Endothelial cell of umbilical vein (primary cell): Measurements from ENCODE around the gene FOXL2NB. TPM values are rescaled to one million over a fixed set of nuclear protein-coding genes. Genes with fewer than 3 reads are reported as not detected.

Experiments used
- BruUV-seq: library from RNA; stranded (reverse); fragments of 400-500 nt; replicated peaks from 2 replicates; lab custom pipeline; 2021; lab: Mats Ljungman, UMichigan
- CTCF ChIA-PET: fragments of 300-600, 350-600 bp; sonication (Branson Sonifier 250); formaldehyde crosslinking; loops from one replicate; lab custom pipeline; 2021; ENCODE audit warnings: antibody characterized with exemption, inconsistent platforms; lab: Charles Lee
- POLR2A ChIA-PET: fragments of 300-600, 350-600 bp; sonication (Branson Sonifier 250); formaldehyde crosslinking; loops from one replicate; lab custom pipeline; 2021; ENCODE audit warnings: antibody characterized with exemption, inconsistent platforms; lab: Charles Lee
- DNase-seq: peaks from one replicate; pipeline ENCODE4 v3.0.0-alpha.2; 2011; ENCODE audit warnings: low read depth, low spot score
- FAIRE-seq: peaks from 2 replicates; lab custom pipeline; 2011; peaks lifted over from hg19 to GRCh38; lab: Jason Lieb, UNC
- H2AFZ ChIP-seq: 2 replicates; pipeline ENCODE4 v1.6.0; 2012; ENCODE audit warnings: low read depth, low read length, control low read depth, inconsistent platforms
- H3K27ac ChIP-seq: 2 replicates; pipeline ENCODE4 v1.5.1; 2011; ENCODE audit warnings: low read depth, mild to moderate bottlenecking, control low read depth, low read length, moderate library complexity; ENCODE audit not compliant: insufficient read depth
- H3K27me3 ChIP-seq, 2 experiments: 2 replicates each; pipeline versions ENCODE4 v1.6.0 to v1.6.1; 2011; ENCODE audit warnings: low read length in 2 of 2, mixed read lengths in 1 of 2; ENCODE audit not compliant: control insufficient read depth in 2 of 2, insufficient read depth in 2 of 2
- H3K36me3 ChIP-seq, 2 experiments: 2 replicates in 1 of 2; 3 replicates in 1 of 2; pipeline ENCODE4 v1.5.1; 2011; ENCODE audit warnings: low read length in 2 of 2, mild to moderate bottlenecking in 1 of 2, moderate library complexity in 1 of 2; ENCODE audit not compliant: control insufficient read depth in 2 of 2, insufficient read depth in 2 of 2; ENCODE audit errors: extremely low read depth in 1 of 2
- H3K4me1 ChIP-seq: 3 replicates; pipeline ENCODE4 v1.5.1; 2011; ENCODE audit warnings: mild to moderate bottlenecking, low read length; ENCODE audit not compliant: control insufficient read depth, insufficient read depth; ENCODE audit errors: extremely low read depth
- H3K4me2 ChIP-seq: 2 replicates; pipeline ENCODE4 v1.6.1; 2011; ENCODE audit warnings: low read length, control low read depth, mixed read lengths; ENCODE audit not compliant: insufficient read depth
- H3K4me3 ChIP-seq, 3 experiments: fragments of 200-600 bp in 1 of 3; sonication (generic), shearing (Covaris generic) in 1 of 3; replicated peaks in 1 of 3; 2 replicates each; pipeline ENCODE4 v1.5.1; 2011 to 2016; ENCODE audit warnings: control low read depth in 3 of 3, low read length in 3 of 3, mild to moderate bottlenecking in 2 of 3, inconsistent platforms in 1 of 3, low read depth in 1 of 3, moderate library complexity in 1 of 3; ENCODE audit not compliant: insufficient read depth in 1 of 3
- H3K79me2 ChIP-seq: 2 replicates; pipeline ENCODE4 v1.6.0; 2012; ENCODE audit warnings: low read length, inconsistent platforms; ENCODE audit not compliant: control insufficient read depth, insufficient read depth
- H3K9ac ChIP-seq: replicated peaks from 2 replicates; pipeline ENCODE3; 2011; ENCODE audit warnings: low read length, control low read depth; ENCODE audit not compliant: insufficient read depth; ENCODE audit errors: extremely low read depth
- H3K9me1 ChIP-seq: replicated peaks from 3 replicates; pipeline ENCODE4 v1.6.0; 2011; ENCODE audit warnings: mild to moderate bottlenecking, low read length; ENCODE audit not compliant: control insufficient read depth, insufficient read depth; ENCODE audit errors: extremely low read depth
- H3K9me3 ChIP-seq: replicated peaks from 2 replicates; pipeline ENCODE4 v1.5.1; 2012; ENCODE audit warnings: low read length, inconsistent platforms; ENCODE audit not compliant: control insufficient read depth, insufficient read depth
- H4K20me1 ChIP-seq: replicated peaks from 2 replicates; pipeline ENCODE3; 2011; ENCODE audit warnings: mild to moderate bottlenecking, low read length; ENCODE audit not compliant: control insufficient read depth, insufficient read depth; ENCODE audit errors: extremely low read depth
- EZH2 ChIP-seq: IDR thresholded peaks from 2 replicates; pipeline ENCODE4 v1.6.1; 2012; ENCODE audit warnings: borderline replicate concordance, low read depth, mild to moderate bottlenecking, moderate library complexity, low read length, inconsistent platforms; ENCODE audit not compliant: severe bottlenecking
- FOS ChIP-seq: IDR thresholded peaks from 2 replicates; pipeline ENCODE4 v1.6.1; 2011; ENCODE audit warnings: mild to moderate bottlenecking, low read length, moderate library complexity, borderline replicate concordance; ENCODE audit not compliant: insufficient read depth
- GATA2 ChIP-seq: IDR thresholded peaks from 2 replicates; pipeline ENCODE4 v1.7.0; 2011; ENCODE audit warnings: low read depth, mild to moderate bottlenecking, moderate library complexity, mixed read lengths, low read length; ENCODE audit not compliant: insufficient read length, insufficient read depth
- JUN ChIP-seq: IDR thresholded peaks from 2 replicates; pipeline ENCODE4 v1.6.1; 2011; ENCODE audit warnings: borderline replicate concordance, low read depth; ENCODE audit not compliant: insufficient read length, insufficient read depth
- MAX ChIP-seq: IDR thresholded peaks from 2 replicates; pipeline ENCODE4 v1.6.1; 2011; ENCODE audit not compliant: insufficient read depth, insufficient read length
- MYC ChIP-seq: IDR thresholded peaks from one replicate; pipeline ENCODE4 v1.6.1; 2011; ENCODE audit warnings: mild to moderate bottlenecking, low read depth, low read length
- POLR2A ChIP-seq: IDR thresholded peaks from 2 replicates; pipeline ENCODE4 v1.6.1; 2012; ENCODE audit warnings: low read depth, mild to moderate bottlenecking, control low read depth, low read length
- POLR2AphosphoS5 ChIP-seq: IDR thresholded peaks from 2 replicates; pipeline ENCODE4 v1.6.1; 2012; ENCODE audit warnings: low read depth, mild to moderate bottlenecking, control low read depth, low read length, moderate library complexity; ENCODE audit not compliant: insufficient read depth
- dilution Hi-C: fragments of 300-500 bp; cut with MboI; formaldehyde crosslinking; loops from one replicate; pipeline ENCODE4 v1.15.0; 2019; ENCODE audit warnings: low sequenced_read_pairs; ENCODE audit not compliant: extremely low pct_ligation_motif_present
- intact Hi-C: fragments of 100-400 bp; cut with micrococcal nuclease; formaldehyde crosslinking; loops from one replicate; pipeline ENCODE4 v1.10.0; 2022
- polyA plus RNA-seq, 4 experiments: library from polyadenylated mRNA; depleted of rRNA in 3 of 4; stranded (reverse) in 3 of 4; unstranded in 1 of 4; fragments of >200 nt; gene quantifications; 2 replicates each; pipeline versions ENCODE4 v1.2.1 to v1.2.3, GENCODE V29; 2011 to 2012; ENCODE audit warnings: missing spikeins in 1 of 4
- total RNA-seq: library from RNA; stranded (reverse); gene quantifications from 2 replicates; pipeline ENCODE4 v1.2.3, GENCODE V29; 2021
- TF ChIP-seq, protein P1 (sequence below), 2 donors: IDR thresholded peaks; 1 replicate in 1 of 2; 2 replicates in 1 of 2; pipeline ENCODE4 v1.5.1; 2011; ENCODE audit warnings: low read length in 2 of 2, mild to moderate bottlenecking in 2 of 2, moderate library complexity in 2 of 2, control low read depth in 1 of 2, inconsistent platforms in 1 of 2, low read depth in 1 of 2; ENCODE audit not compliant: insufficient read depth in 1 of 2; ENCODE audit errors: extremely low read depth in 1 of 2

FOXL2NB gene
- total and polyA plus RNA-seq, 2 donors (not counting 3 experiments of a cell fraction or from before 2014, with no cell fraction given) = 0.01 TPM; not detected in 1

- Histone ChIP-seq H3K27me3 (peaks cover 0 to 2% of the 10 kb centered on the region in 2 experiments), H3K79me2 (no peaks in the 10 kb centered on the region), H4K20me1 (no peaks in the 10 kb centered on the region), H3K4me3 (no peak overlapping the region), H3K4me2 (no peak overlapping the region), H3K9ac (no peak overlapping the region), H3K27ac (no peak overlapping the region), H3K4me1 (no peaks in the 10 kb centered on the region), H3K9me1 (no peaks in the 10 kb centered on the region), H3K9me3 (no peaks in the 10 kb centered on the region), H2AFZ (no peak overlapping the region), H3K36me3 (no peaks in the 10 kb centered on the region)
- FAIRE-seq = no peak
- ChIA-PET CTCF (interaction anchor here (0.9 to 3.0 kb wide), 6 partner anchors 9 to 140 kb away, joined by 3 to 14 read pairs (median 4); no protein-coding TSS in a partner anchor), POLR2A (no interaction called here)
- TF ChIP-seq FOS = no peak
- no peak for TF ChIP-seq POLR2A
- no peak for TF ChIP-seq MAX
- no peak for TF ChIP-seq EZH2
- TF ChIP-seq POLR2AphosphoS5 = no peak
- BruUV-seq = no TSS peak
- DNase-seq = no peak
- dilution Hi-C loops = no loop called here
- intact Hi-C loops = no loop called here
Measured at GRCh38 chr3:138971766-138972320, 24.8 kb downstream of the FOXL2NB start.

GRCh38 chr3:138972941-138973340, 25.9 kb downstream of the FOXL2NB start:
- Histone ChIP-seq H3K4me2 (no peak overlapping the region), H3K27ac (no peak overlapping the region), H3K4me3 (no peak overlapping the region), H3K9ac (no peak overlapping the region), H2AFZ (no peak overlapping the region), H3K9me1 (no peaks in the 10 kb centered on the region), H3K9me3 (no peaks in the 10 kb centered on the region), H3K27me3 (peaks cover 0 to 2% of the 10 kb centered on the region in 2 experiments), H3K36me3 (no peaks in the 10 kb centered on the region), H3K4me1 (no peaks in the 10 kb centered on the region), H4K20me1 (no peaks in the 10 kb centered on the region), H3K79me2 (no peaks in the 10 kb centered on the region)
- no TSS peak for BruUV-seq
- DNase-seq (no peak), FAIRE-seq (no peak)
- ChIA-PET CTCF (interaction anchor here (0.9 to 3.0 kb wide), 5 partner anchors 10 to 556 kb away, joined by 3 to 14 read pairs (median 3); no protein-coding TSS in a partner anchor), POLR2A (no interaction called here)
- dilution Hi-C loops (no loop called here), intact Hi-C loops (no loop called here)
- TF ChIP-seq MYC = no peak
- TF ChIP-seq EZH2 = no peak
- no peak for TF ChIP-seq GATA2
- TF ChIP-seq FOS = no peak
- no peak for TF ChIP-seq POLR2A
- TF ChIP-seq, protein P1, sequence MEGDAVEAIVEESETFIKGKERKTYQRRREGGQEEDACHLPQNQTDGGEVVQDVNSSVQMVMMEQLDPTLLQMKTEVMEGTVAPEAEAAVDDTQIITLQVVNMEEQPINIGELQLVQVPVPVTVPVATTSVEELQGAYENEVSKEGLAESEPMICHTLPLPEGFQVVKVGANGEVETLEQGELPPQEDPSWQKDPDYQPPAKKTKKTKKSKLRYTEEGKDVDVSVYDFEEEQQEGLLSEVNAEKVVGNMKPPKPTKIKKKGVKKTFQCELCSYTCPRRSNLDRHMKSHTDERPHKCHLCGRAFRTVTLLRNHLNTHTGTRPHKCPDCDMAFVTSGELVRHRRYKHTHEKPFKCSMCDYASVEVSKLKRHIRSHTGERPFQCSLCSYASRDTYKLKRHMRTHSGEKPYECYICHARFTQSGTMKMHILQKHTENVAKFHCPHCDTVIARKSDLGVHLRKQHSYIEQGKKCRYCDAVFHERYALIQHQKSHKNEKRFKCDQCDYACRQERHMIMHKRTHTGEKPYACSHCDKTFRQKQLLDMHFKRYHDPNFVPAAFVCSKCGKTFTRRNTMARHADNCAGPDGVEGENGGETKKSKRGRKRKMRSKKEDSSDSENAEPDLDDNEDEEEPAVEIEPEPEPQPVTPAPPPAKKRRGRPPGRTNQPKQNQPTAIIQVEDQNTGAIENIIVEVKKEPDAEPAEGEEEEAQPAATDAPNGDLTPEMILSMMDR (IDR thresholded peaks at IDR 0.05; ENCODE audit: extremely low read depth in 1 of 2, insufficient read depth in 1 of 2, low read depth in 1 of 2, low read length in 2 of 2) = no peak
- no peak for TF ChIP-seq JUN
- TF ChIP-seq POLR2AphosphoS5 = no peak
- TF ChIP-seq MAX = no peak
